A673 (cell line): ENCODE measurements around the gene KLHDC9. TPM values are rescaled to one million over a fixed set of nuclear protein-coding genes. Genes with fewer than 3 reads are reported as not detected.

Source experiments
- BruUV-seq: library from RNA; stranded (reverse); fragments of 400-500 nt; replicated peaks from 2 replicates; lab custom pipeline; 2021; lab: Mats Ljungman, UMichigan
- CTCF ChIA-PET: fragments of 300-600 bp; sonication (Branson Sonifier 250); formaldehyde crosslinking; loops from one replicate; lab custom pipeline; 2022; ENCODE audit warnings: antibody characterized with exemption; lab: Charles Lee
- POLR2A ChIA-PET: fragments of 300-600 bp; sonication (Branson Sonifier 250); formaldehyde crosslinking; loops from one replicate; lab custom pipeline; 2022; ENCODE audit warnings: antibody characterized with exemption; ENCODE audit not compliant: low non-redundant PET; lab: Charles Lee
- DNase-seq: peaks from one replicate; pipeline ENCODE4 v3.0.0-alpha.2; 2015; ENCODE audit warnings: low spot score
- H3K27ac ChIP-seq: fragments of 200-600 bp; sonication (generic); 2 replicates; pipeline ENCODE4 v1.5.1; 2016; ENCODE audit warnings: mixed run types, low read depth, mild to moderate bottlenecking, mixed read lengths, antibody characterized with exemption, low read length; ENCODE audit not compliant: poor library complexity, severe bottlenecking
- H3K27me3 ChIP-seq: fragments of 200-600 bp; sonication (generic); replicated peaks from 2 replicates; pipeline ENCODE4 v1.6.1; 2017; ENCODE audit warnings: mixed run types, low read depth, mild to moderate bottlenecking, mixed read lengths, antibody characterized with exemption, low read length; ENCODE audit not compliant: insufficient read depth, poor library complexity
- H3K36me3 ChIP-seq: fragments of 200-600 bp; sonication (generic); 2 replicates; pipeline ENCODE4 v1.6.1; 2016; ENCODE audit warnings: mixed run types, mild to moderate bottlenecking, mixed read lengths, antibody characterized with exemption, low read length; ENCODE audit not compliant: insufficient read depth, poor library complexity, severe bottlenecking
- H3K4me1 ChIP-seq: fragments of 200-600 bp; sonication (generic); 2 replicates; pipeline ENCODE4 v1.6.1; 2017; ENCODE audit warnings: mixed run types, mild to moderate bottlenecking, mixed read lengths, antibody characterized with exemption, low read length; ENCODE audit not compliant: insufficient read depth, poor library complexity, severe bottlenecking
- H3K4me3 ChIP-seq: fragments of 200-600 bp; sonication (generic); 2 replicates; pipeline ENCODE4 v1.5.1; 2016; ENCODE audit warnings: low read depth, mixed run types, mild to moderate bottlenecking, mixed read lengths, low read length; ENCODE audit not compliant: poor library complexity, severe bottlenecking
- H3K9me3 ChIP-seq: fragments of 200-600 bp; sonication (generic); 2 replicates; pipeline ENCODE4 v1.6.1; 2016; ENCODE audit warnings: mixed run types, low read depth, mild to moderate bottlenecking, mixed read lengths, antibody characterized with exemption, low read length; ENCODE audit not compliant: poor library complexity, severe bottlenecking
- CTCF ChIP-seq: fragments of 300-800, 200-600 bp; sonication (generic); conservative IDR thresholded peaks from 2 replicates; pipeline ENCODE4 v1.5.1; 2017; ENCODE audit warnings: low read depth, mild to moderate bottlenecking, antibody characterized with exemption, low read length, moderate library complexity, mixed read lengths
- EZH2 ChIP-seq: fragments of 200-600 bp; sonication (generic); IDR thresholded peaks from 2 replicates; pipeline ENCODE4 v1.6.1; 2017; ENCODE audit warnings: borderline replicate concordance, low read depth, mild to moderate bottlenecking, mixed read lengths, antibody characterized with exemption, low read length; ENCODE audit not compliant: poor library complexity, severe bottlenecking
- intact Hi-C: fragments of 100-400 bp; cut with micrococcal nuclease; formaldehyde crosslinking; loops from one replicate; pipeline ENCODE4 v1.10.0; 2022; ENCODE audit not compliant: unreplicated experiment
- total RNA-seq: library from RNA; stranded (reverse); gene quantifications from 2 replicates; pipeline ENCODE4 v1.2.3, GENCODE V29; 2021

Gene KLHDC9
- total RNA-seq, 1 experiment from 2014 or later: 1.7 TPM

- no peak overlapping the region for H3K4me3 ChIP-seq
- TF ChIP-seq CTCF (no peak), EZH2 (no peak)
- no peaks in the 10 kb centered on the region for H3K27me3 ChIP-seq
- ChIA-PET POLR2A (no interaction called here), CTCF (no interaction called here)
- intact Hi-C loops: no loop called here
- no TSS peak for BruUV-seq
- DNase-seq: no peak
- no peaks in the 10 kb centered on the region for H3K36me3 ChIP-seq
- no peaks in the 10 kb centered on the region for H3K4me1 ChIP-seq
- H3K27ac ChIP-seq: no peak overlapping the region
- no peaks in the 10 kb centered on the region for H3K9me3 ChIP-seq
Observed at GRCh38 chr1:161145832-161146231, 47.7 kb downstream of the KLHDC9 start.

Other genes with a start within 250 kb of the KLHDC9 start
- gene CD244, start 235.5 kb upstream of the KLHDC9 start, total RNA-seq: not detected in 2 replicates
- gene ITLN1, start 213.2 kb upstream of the KLHDC9 start, total RNA-seq: not detected in 2 replicates
- gene ITLN2, start 143.6 kb upstream of the KLHDC9 start, total RNA-seq: not detected in 2 replicates
- gene F11R, start 77.2 kb upstream of the KLHDC9 start, total RNA-seq: 2.3 and 4.1 TPM in 2 replicates
- 1.2 and 1.3 TPM in 2 replicates for gene TSTD1, start 59.4 kb upstream of the KLHDC9 start, total RNA-seq
- gene USF1, start 52.4 kb upstream of the KLHDC9 start, total RNA-seq: 54.5 and 57.9 TPM in 2 replicates
- gene ARHGAP30, start 28.5 kb upstream of the KLHDC9 start, total RNA-seq: not detected in 2 replicates
- not detected in 2 replicates for gene NECTIN4, start 8.8 kb upstream of the KLHDC9 start, total RNA-seq
- 131 and 133 TPM in 2 replicates for gene PFDN2, start 19.7 kb downstream of the KLHDC9 start, total RNA-seq
- gene NIT1, start 19.7 kb downstream of the KLHDC9 start, total RNA-seq: 29.3 and 40.3 TPM in 2 replicates
- gene DEDD, start 34.3 kb downstream of the KLHDC9 start, total RNA-seq: 53.0 and 54.6 TPM in 2 replicates
- gene UFC1, start 55.6 kb downstream of the KLHDC9 start, total RNA-seq: 73.6 and 82.7 TPM in 2 replicates
- gene USP21, start 61.1 kb downstream of the KLHDC9 start, total RNA-seq: 46.2 and 51.8 TPM in 2 replicates
- gene PPOX, start 68.1 kb downstream of the KLHDC9 start, total RNA-seq: 24.3 and 25.2 TPM in 2 replicates
- gene B4GALT3, start 79.1 kb downstream of the KLHDC9 start, total RNA-seq: 47.9 and 55.1 TPM in 2 replicates
- gene ADAMTS4, start 100.7 kb downstream of the KLHDC9 start, total RNA-seq: 28.6 and 31.6 TPM in 2 replicates
- gene NDUFS2, start 104.0 kb downstream of the KLHDC9 start, total RNA-seq: 123 and 133 TPM in 2 replicates
- gene FCER1G, start 116.9 kb downstream of the KLHDC9 start, total RNA-seq: 1.2 and 1.5 TPM in 2 replicates
- gene APOA2, start 125.3 kb downstream of the KLHDC9 start, total RNA-seq: not detected in 2 replicates
- gene TOMM40L, start 127.7 kb downstream of the KLHDC9 start, total RNA-seq: 14.0 TPM in 2 replicates
- not detected in 2 replicates for gene NR1I3, start 139.8 kb downstream of the KLHDC9 start, total RNA-seq
- not detected in 2 replicates for gene PCP4L1, start 160.4 kb downstream of the KLHDC9 start, total RNA-seq
- gene MPZ, start 211.6 kb downstream of the KLHDC9 start, total RNA-seq: 2.6 and 2.8 TPM in 2 replicates
- 228 and 249 TPM in 2 replicates for gene SDHC, start 216.0 kb downstream of the KLHDC9 start, total RNA-seq